Immature natural killer cell (primary cell): ENCODE measurements around the gene HM13. TPM values are rescaled to one million over a fixed set of nuclear protein-coding genes. Genes with fewer than 3 reads are reported as not detected.
"Not testable (repeated sequence)": the region's sequence is repeated elsewhere in the genome, so short reads cannot be mapped to it uniquely, and the experiment has no call there.

ENCODE experiments used
- DNase-seq, 3 donors: peaks; one replicate each; pipeline ENCODE4 v3.0.0; 2022; ENCODE audit warnings: mixed read lengths in 1 of 3
- H3K27ac Mint-ChIP-seq, 6 donors: one replicate each; pipeline ENCODE4 v1.8.0; 2020; ENCODE audit warnings: mixed read lengths in 6 of 6, mild to moderate bottlenecking in 5 of 6, inconsistent platforms in 4 of 6, moderate library complexity in 3 of 6
- H3K27me3 Mint-ChIP-seq, 3 donors: one replicate each; pipeline ENCODE4 v1.8.0; 2020 to 2021; ENCODE audit warnings: low read depth in 3 of 3, mild to moderate bottlenecking in 3 of 3, mixed read lengths in 3 of 3, moderate library complexity in 3 of 3, inconsistent platforms in 1 of 3
- H3K36me3 Mint-ChIP-seq, 3 donors: one replicate each; pipeline ENCODE4 v1.8.0; 2020; ENCODE audit warnings: mixed read lengths in 3 of 3, inconsistent platforms in 2 of 3, mild to moderate bottlenecking in 2 of 3
- H3K4me1 Mint-ChIP-seq, 2 donors: one replicate each; pipeline ENCODE4 v1.8.0; 2020; ENCODE audit warnings: inconsistent platforms in 2 of 2, mild to moderate bottlenecking in 2 of 2, mixed read lengths in 2 of 2, moderate library complexity in 1 of 2
- H3K4me3 Mint-ChIP-seq, 5 donors: one replicate each; pipeline ENCODE4 v1.8.0; 2020; ENCODE audit warnings: mild to moderate bottlenecking in 5 of 5, mixed read lengths in 5 of 5, inconsistent platforms in 3 of 5, moderate library complexity in 3 of 5
- H3K9me3 Mint-ChIP-seq, 6 donors: one replicate each; pipeline ENCODE4 v1.8.0; 2020; ENCODE audit warnings: mild to moderate bottlenecking in 6 of 6, mixed read lengths in 6 of 6, inconsistent platforms in 4 of 6, moderate library complexity in 3 of 6
- polyA plus RNA-seq, 3 donors: library from polyadenylated mRNA; unstranded; fragments of 300-500 nt; fragmentation: Illumina TruSeq; gene quantifications; one replicate each; pipeline ENCODE4 v1.2.3, GENCODE V29; 2021

The HM13 gene
- polyA plus RNA-seq, 3 donors from 2014 or later = 112 to 167 (median 152) TPM

DNA sequence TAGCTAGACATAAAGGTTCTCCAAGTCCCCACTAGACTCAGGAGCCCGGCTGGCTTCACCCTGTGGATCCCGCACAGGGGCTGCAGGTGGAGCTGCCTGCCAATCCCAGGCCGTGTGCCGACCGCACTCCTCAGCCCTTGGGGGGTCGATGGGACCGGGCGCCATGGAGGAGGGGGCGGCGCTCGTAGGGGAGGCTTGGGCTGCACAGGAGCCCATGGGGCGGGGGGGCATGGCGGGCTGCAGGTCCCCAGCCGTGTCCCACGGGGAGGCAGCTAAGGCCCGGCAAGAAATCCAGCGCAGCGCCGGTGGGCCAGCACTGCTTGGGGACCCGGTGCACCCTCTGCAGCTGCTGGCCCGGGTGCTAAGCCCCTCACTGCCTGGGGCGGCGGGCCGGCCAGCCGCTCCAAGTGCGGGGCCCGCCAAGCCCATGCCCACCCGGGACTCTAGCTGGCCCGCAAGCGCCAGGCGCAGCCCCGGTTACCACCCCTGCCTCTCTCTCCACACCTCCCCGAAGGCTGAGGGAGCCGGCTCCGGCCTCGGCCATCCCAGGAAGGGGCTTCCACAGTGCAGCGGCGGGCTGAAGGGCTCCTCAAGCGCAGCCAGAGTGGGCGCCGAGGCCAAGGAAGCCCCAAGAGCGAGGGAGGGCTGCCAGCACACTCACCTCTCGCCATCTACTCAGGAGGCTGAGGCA, 64.4 kb downstream of the HM13 start:
- Mint-ChIP-seq H3K36me3 (peaks cover 0 to 4% (median 3%) of the 10 kb centered on the region in 3 donors), H3K4me3 (no peak overlapping the region), H3K27ac (no peak overlapping the region), H3K9me3 (no peaks in the 10 kb centered on the region), H3K4me1 (peaks cover 6 to 7% of the 10 kb centered on the region in 2 donors), H3K27me3 (peaks cover 3 to 10% (median 9%) of the 10 kb centered on the region in 3 donors)
- no peak for DNase-seq

- Mint-ChIP-seq H3K9me3 (no peaks in the 10 kb centered on the region), H3K27me3 (peaks cover 3 to 9% (median 9%) of the 10 kb centered on the region in 3 donors), H3K4me3 (no peak overlapping the region), H3K4me1 (peaks cover under 1 to 1% of the 10 kb centered on the region in 2 donors), H3K36me3 (peaks cover 0 to 4% (median 3%) of the 10 kb centered on the region in 3 donors), H3K27ac (no peak overlapping the region)
- DNase-seq = no peak
Observed at GRCh38 chr20:31579245-31579644, 65.0 kb downstream of the HM13 start.

DNA sequence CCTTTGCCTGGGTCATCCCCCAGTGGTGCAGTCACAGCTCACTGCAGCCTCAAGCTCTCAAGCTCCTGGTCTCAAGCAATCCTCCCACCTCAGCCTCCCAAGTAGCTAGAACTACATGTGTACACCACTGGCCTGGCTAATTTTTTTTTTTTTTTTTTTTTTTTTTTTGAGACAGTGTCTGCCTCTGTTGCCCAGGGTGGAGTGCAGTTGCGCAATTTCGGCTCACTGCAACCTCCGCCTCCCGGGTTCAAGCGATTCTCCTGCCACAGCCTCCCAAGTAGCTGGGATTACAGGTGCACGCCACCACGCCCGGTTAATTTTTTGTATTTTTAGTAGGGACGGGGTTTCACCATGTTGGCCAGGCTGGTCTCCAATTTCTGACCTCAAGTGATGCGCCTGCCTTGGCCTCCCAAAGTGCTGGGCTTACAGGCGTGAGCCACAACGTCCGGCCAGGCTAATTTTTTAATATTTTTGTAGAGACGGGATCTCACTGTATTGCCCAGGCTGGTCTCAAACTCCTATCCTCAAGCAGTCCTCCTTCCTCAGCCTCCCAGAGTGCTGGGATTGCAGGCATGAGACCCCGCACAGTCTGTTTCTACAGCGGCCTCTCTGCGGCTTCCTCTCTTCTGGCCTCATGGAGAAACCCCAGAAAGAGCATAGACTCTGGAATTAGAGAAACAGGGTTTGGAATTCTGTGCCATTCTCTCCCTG, 65.9 kb downstream of the HM13 start:
- H3K27ac Mint-ChIP-seq, H3K27me3 Mint-ChIP-seq, DNase-seq, H3K4me3 Mint-ChIP-seq, H3K4me1 Mint-ChIP-seq, H3K36me3 Mint-ChIP-seq, H3K9me3 Mint-ChIP-seq: not testable (repeated sequence)

- Mint-ChIP-seq H3K27me3 (peaks cover 3 to 10% (median 9%) of the 10 kb centered on the region in 3 donors), H3K4me3 (no peak overlapping the region), H3K4me1 (peaks cover 0 to 1% of the 10 kb centered on the region in 2 donors), H3K9me3 (no peaks in the 10 kb centered on the region), H3K27ac (no peak overlapping the region), H3K36me3 (peaks cover 0 to 4% (median 3%) of the 10 kb centered on the region in 3 donors)
- DNase-seq = no peak
Observed at GRCh38 chr20:31580706-31581105, 66.5 kb downstream of the HM13 start.

DNA sequence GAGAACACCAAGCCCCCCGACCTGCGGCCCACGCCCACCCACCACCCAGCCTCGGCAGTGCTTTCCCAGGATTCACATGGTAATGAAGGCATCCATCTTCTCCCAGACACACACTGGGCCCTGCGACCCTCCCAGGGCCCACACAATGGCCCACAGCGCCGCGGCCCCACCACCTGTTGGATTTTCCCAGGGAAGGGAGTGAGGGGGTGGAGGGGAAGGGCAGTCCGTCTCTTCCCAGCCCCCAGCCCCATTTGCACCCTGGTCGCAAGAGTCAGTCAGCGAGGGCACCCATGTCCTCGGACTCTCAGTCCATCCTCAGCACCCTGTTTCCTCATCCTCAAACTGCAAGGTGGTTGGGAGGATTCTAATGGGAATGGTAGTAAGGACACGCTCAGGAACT, 67.1 kb downstream of the HM13 start:
- DNase-seq = no peak
- no peaks in the 10 kb centered on the region for H3K9me3 Mint-ChIP-seq
- peaks cover 3 to 10% (median 9%) of the 10 kb centered on the region in 3 donors for H3K27me3 Mint-ChIP-seq
- no peak overlapping the region for H3K4me3 Mint-ChIP-seq
- peaks cover 0 to 4% (median 3%) of the 10 kb centered on the region in 3 donors for H3K36me3 Mint-ChIP-seq
- H3K27ac Mint-ChIP-seq = no peak overlapping the region
- peaks cover 0 to 1% of the 10 kb centered on the region in 2 donors for H3K4me1 Mint-ChIP-seq

DNA sequence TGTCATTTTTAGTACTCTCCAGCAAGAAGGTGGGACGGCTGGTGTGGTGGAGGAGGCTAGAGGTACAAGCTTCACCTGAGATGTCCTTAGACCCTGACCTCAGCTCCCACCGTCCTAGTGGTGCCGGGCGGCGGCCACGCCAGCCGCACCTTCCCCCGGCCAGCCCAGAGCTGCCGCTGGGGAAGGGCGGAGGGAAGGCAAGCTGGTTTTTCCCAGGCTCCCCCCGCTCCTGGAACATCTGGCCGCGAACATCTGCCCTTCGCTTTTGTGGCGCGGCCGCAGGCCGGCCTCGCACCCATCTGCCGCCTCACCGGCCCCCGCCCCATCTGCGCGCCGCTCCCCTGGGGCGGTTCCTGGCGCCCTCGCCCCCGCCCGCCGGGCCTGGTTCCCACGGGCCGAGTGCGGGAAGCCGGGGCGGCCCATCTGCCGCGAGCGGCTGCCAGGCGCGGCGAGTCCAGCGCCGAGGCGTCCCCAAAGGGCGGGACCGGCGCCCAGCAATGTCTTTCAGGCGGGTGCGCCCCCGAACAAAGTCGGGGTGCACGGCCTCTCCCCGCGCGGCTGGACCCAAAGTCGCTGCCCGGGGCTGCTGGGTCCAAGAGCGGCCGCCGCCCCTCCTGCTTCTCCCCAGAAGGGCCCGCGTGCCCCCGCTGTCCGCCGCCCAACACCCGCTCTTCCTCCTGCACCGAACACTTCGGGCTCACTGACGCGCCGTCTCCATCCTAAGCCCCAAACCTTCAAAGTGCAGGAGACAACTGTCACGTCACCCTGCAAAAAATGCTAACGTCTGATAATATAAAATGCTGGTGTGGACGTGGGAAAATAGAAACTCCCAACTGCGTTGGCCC, 73.5 kb downstream of the HM13 start:
- H3K4me3 Mint-ChIP-seq = peak overlapping the region; percentile 74 to 90 (median 87)
- peaks cover 8 to 9% of the 10 kb centered on the region in 2 donors for H3K4me1 Mint-ChIP-seq
- H3K36me3 Mint-ChIP-seq = peaks cover 0 to 4% (median 0%) of the 10 kb centered on the region in 3 donors
- H3K27me3 Mint-ChIP-seq = peaks cover 0 to 11% (median 5%) of the 10 kb centered on the region in 3 donors
- DNase-seq = peak in 1 of 3 donors; percentile 17
- peak overlapping the region in 1 of 6 donors; percentile 35 for H3K27ac Mint-ChIP-seq
- H3K9me3 Mint-ChIP-seq = no peaks in the 10 kb centered on the region

- Mint-ChIP-seq H3K27me3 (peaks cover 0 to 12% (median 4%) of the 10 kb centered on the region in 3 donors), H3K4me3 (no peak overlapping the region), H3K36me3 (peaks cover 0 to 4% (median 0%) of the 10 kb centered on the region in 3 donors), H3K9me3 (no peaks in the 10 kb centered on the region), H3K27ac (no peak overlapping the region), H3K4me1 (peaks cover 8 to 14% of the 10 kb centered on the region in 2 donors)
- DNase-seq = no peak
Observed at GRCh38 chr20:31590717-31591225, 76.5 kb downstream of the HM13 start.

DNA sequence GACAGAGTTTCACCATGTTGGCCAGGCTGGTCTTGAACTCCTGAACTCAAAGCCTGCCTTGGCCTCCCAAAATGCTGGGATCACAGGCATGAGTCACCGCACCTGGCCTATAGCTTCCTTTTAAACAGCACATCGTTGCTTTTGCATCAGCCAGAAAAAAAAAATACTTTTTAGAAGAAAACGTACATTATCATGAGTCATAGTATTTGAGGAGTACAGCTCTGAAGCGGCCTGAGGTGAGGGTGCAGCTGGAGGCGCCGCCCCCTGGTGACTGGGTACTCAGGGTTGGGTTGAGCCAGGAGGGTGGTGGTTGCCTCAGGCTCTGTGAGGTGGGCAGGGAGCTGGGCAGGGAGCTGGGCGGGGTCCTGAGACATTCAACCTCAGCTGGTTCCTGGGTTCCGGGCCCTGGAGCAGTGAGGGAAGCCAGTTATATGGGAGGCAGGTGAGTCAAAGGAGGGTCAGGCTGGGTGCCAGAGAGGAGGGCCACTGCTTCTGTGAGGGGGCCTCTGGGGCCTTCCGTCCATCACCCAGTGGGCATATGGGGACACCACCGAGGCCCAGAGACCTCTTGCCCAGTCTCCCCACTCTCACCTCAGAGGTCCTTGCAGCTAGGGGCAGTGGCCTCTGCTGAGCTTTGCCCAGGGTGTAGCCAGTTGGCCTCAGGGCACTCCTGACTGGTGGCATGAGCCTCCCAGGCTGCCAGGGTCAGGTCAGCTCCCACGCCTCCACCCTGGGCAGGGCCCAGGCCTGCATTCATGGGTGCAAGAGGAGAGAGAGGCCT, 79.2 kb downstream of the HM13 start:
- Mint-ChIP-seq H3K27ac (no peak overlapping the region), H3K36me3 (peaks cover 0 to under 1% (median 0%) of the 10 kb centered on the region in 3 donors), H3K9me3 (no peaks in the 10 kb centered on the region), H3K4me1 (peaks cover under 1 to 9% of the 10 kb centered on the region in 2 donors), H3K4me3 (no peak overlapping the region), H3K27me3 (peaks cover 0 to 6% (median 2%) of the 10 kb centered on the region in 3 donors)
- DNase-seq = no peak

- Mint-ChIP-seq H3K4me3 (no peak overlapping the region), H3K36me3 (no peaks in the 10 kb centered on the region), H3K4me1 (peaks cover 0 to 6% of the 10 kb centered on the region in 2 donors), H3K27me3 (peaks cover 0 to 6% (median 2%) of the 10 kb centered on the region in 3 donors), H3K9me3 (no peaks in the 10 kb centered on the region), H3K27ac (peak overlapping the region in 1 of 6 donors; percentile 1)
- no peak for DNase-seq
Observed at GRCh38 chr20:31594002-31594557, 79.8 kb downstream of the HM13 start.

- Mint-ChIP-seq H3K4me3 (no peak overlapping the region), H3K4me1 (peaks cover 0 to 6% of the 10 kb centered on the region in 2 donors), H3K27ac (peak overlapping the region in 1 of 6 donors; percentile 1), H3K9me3 (no peaks in the 10 kb centered on the region), H3K36me3 (no peaks in the 10 kb centered on the region), H3K27me3 (peaks cover 0 to 6% (median 2%) of the 10 kb centered on the region in 3 donors)
- no peak for DNase-seq
Observed at GRCh38 chr20:31594558-31595379, 80.5 kb downstream of the HM13 start.

- Mint-ChIP-seq H3K4me1 (peaks cover 0 to 6% of the 10 kb centered on the region in 2 donors), H3K4me3 (no peak overlapping the region), H3K9me3 (no peaks in the 10 kb centered on the region), H3K27ac (no peak overlapping the region), H3K27me3 (peaks cover 0 to 9% (median 2%) of the 10 kb centered on the region in 3 donors), H3K36me3 (no peaks in the 10 kb centered on the region)
- no peak for DNase-seq
Observed at GRCh38 chr20:31595380-31595653, 81.1 kb downstream of the HM13 start.
